Measurements from ENCODE around the gene FGR. TPM values are rescaled to one million over a fixed set of nuclear protein-coding genes. Genes with fewer than 3 reads are reported as not detected.

The FGR gene
- polyA plus RNA-seq, 1 donor (not counting 4 experiments of a cell fraction or from before 2014, with no cell fraction given): 0.04 TPM

- no peak overlapping the region for H3K27ac ChIP-seq (ENCODE audit: control insufficient read depth, insufficient read depth, low read length)
- dilution Hi-C loops (cut with MboI; ENCODE audit: extremely low pct_ligation_motif_present, low sequenced_read_pairs): no loop called here
- peak overlapping the region; percentile 2 for H3K9ac ChIP-seq (ENCODE audit: control insufficient read depth, extremely low read depth, insufficient read depth, low read length)
Measured at GRCh38 chr1:27633640-27634176, 1.3 kb downstream of the FGR start.

GRCh38 chr1:27633298-27633610 lies 1.7 kb downstream of the FGR start:
- no peak overlapping the region for H3K4me2 ChIP-seq (ENCODE audit: control insufficient read depth, extremely low read depth, insufficient read depth, low read depth, low read length)
- H3K27me3 ChIP-seq (ENCODE audit: control insufficient read depth, extremely low read depth, insufficient read depth, low read length): peaks cover 16% of the 10 kb centered on the region
- no peak for FAIRE-seq
- dilution Hi-C loops (cut with MboI; ENCODE audit: extremely low pct_ligation_motif_present, low sequenced_read_pairs): no loop called here
- no peaks in the 10 kb centered on the region for H4K20me1 ChIP-seq (ENCODE audit: control insufficient read depth, extremely low read depth, insufficient read depth, low read length)
- H3K9ac ChIP-seq (ENCODE audit: control insufficient read depth, extremely low read depth, insufficient read depth, low read length): no peak overlapping the region
- H2AFZ ChIP-seq (ENCODE audit: control insufficient read depth, low read length): no peak overlapping the region
- peaks cover 8% of the 10 kb centered on the region for H3K4me1 ChIP-seq (ENCODE audit: control insufficient read depth, extremely low read depth, insufficient read depth, low read length)
- H3K4me3 ChIP-seq (ENCODE audit: control insufficient read depth in 2 of 3, extremely low read depth in 1 of 3, insufficient read depth in 2 of 3, low read depth in 1 of 3, low read length in 3 of 3): no peak overlapping the region
- TF ChIP-seq EZH2 (IDR thresholded peaks at IDR 0.05; ENCODE audit: low read length) (no peak), CTCF (optimal IDR thresholded peaks at IDR 0.05 in 1 of 3, IDR thresholded peaks at IDR 0.05 in 1 of 3, conservative IDR thresholded peaks at IDR 0.05 in 1 of 3; ENCODE audit: extremely low read depth in 1 of 3, insufficient read depth in 2 of 3, low read length in 3 of 3) (no peak)
- no peaks in the 10 kb centered on the region for H3K9me3 ChIP-seq (ENCODE audit: control insufficient read depth, low read depth, low read length)
- no peaks in the 10 kb centered on the region for H3K36me3 ChIP-seq (ENCODE audit: control insufficient read depth in 2 of 2, extremely low read depth in 1 of 2, insufficient read depth in 2 of 2, low read length in 2 of 2)
- no peak for DNase-seq (ENCODE audit: low read depth, low spot score)
- no peaks in the 10 kb centered on the region for H3K9me1 ChIP-seq (ENCODE audit: control insufficient read depth, extremely low read depth, insufficient read depth, low read length)
- H3K79me2 ChIP-seq (ENCODE audit: control insufficient read depth, insufficient read depth, low read length): no peaks in the 10 kb centered on the region
- H3K27ac ChIP-seq (ENCODE audit: control insufficient read depth, insufficient read depth, low read length): no peak overlapping the region

More at GRCh38 chr1:27633640-27634176, 1.3 kb downstream of the FGR start:
- Histone ChIP-seq H2AFZ (ENCODE audit: control insufficient read depth, low read length) (no peak overlapping the region), H3K79me2 (ENCODE audit: control insufficient read depth, insufficient read depth, low read length) (no peaks in the 10 kb centered on the region), H3K4me1 (ENCODE audit: control insufficient read depth, extremely low read depth, insufficient read depth, low read length) (peaks cover 8% of the 10 kb centered on the region), H3K4me3 (ENCODE audit: control insufficient read depth in 2 of 3, extremely low read depth in 1 of 3, insufficient read depth in 2 of 3, low read depth in 1 of 3, low read length in 3 of 3) (peak overlapping the region in 2 of 3 experiments; percentile 27 to 34), H3K27me3 (ENCODE audit: control insufficient read depth, extremely low read depth, insufficient read depth, low read length) (peaks cover 16% of the 10 kb centered on the region), H4K20me1 (ENCODE audit: control insufficient read depth, extremely low read depth, insufficient read depth, low read length) (no peaks in the 10 kb centered on the region), H3K4me2 (ENCODE audit: control insufficient read depth, extremely low read depth, insufficient read depth, low read depth, low read length) (peak overlapping the region; percentile 52), H3K36me3 (ENCODE audit: control insufficient read depth in 2 of 2, extremely low read depth in 1 of 2, insufficient read depth in 2 of 2, low read length in 2 of 2) (no peaks in the 10 kb centered on the region), H3K9me3 (ENCODE audit: control insufficient read depth, low read depth, low read length) (no peaks in the 10 kb centered on the region), H3K9me1 (ENCODE audit: control insufficient read depth, extremely low read depth, insufficient read depth, low read length) (no peaks in the 10 kb centered on the region)
- TF ChIP-seq EZH2 (IDR thresholded peaks at IDR 0.05; ENCODE audit: low read length): no peak
- no peak for TF ChIP-seq CTCF (optimal IDR thresholded peaks at IDR 0.05 in 1 of 3, IDR thresholded peaks at IDR 0.05 in 1 of 3, conservative IDR thresholded peaks at IDR 0.05 in 1 of 3; ENCODE audit: extremely low read depth in 1 of 3, insufficient read depth in 2 of 3, low read length in 3 of 3)
- no peak for FAIRE-seq
- no peak for DNase-seq (ENCODE audit: low read depth, low spot score)

All from keratinocyte (primary cell).